ENCODE results near the gene ATE1.
"Not testable (repeated sequence)": the region's sequence is repeated elsewhere in the genome, so short reads cannot be mapped to it uniquely, and the experiment has no call there.

The ATE1 gene

DNA sequence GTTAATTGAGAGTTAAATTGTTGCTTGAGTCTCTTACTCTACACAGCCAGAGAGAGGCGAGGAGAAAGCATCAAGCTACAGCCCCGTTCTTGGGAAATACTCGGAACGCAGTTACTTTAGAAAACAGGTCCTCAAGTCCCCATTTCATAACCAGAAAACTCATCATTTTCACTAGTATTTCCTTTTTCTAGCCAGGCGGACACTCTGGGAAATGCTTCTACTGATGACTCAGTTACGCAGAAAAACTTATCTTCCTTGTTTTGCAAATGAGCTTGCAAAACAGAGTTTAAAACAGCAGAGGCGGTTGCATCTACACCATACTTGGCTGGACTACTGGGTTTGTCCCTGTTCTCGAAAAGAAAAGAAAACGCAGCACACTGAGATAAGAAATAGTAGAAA is 218.2 kb downstream of the ATE1 start:
- Histone ChIP-seq H3K9ac (ENCODE audit: low read depth, low read length) (no peak overlapping the region), H3K36me3 (ENCODE audit: insufficient read depth, low read length) (no peaks in the 10 kb centered on the region), H3K27ac (ENCODE audit: low read depth, low read length) (0 out of 2 replicates have a peak overlapping the region, but pooled peaks have one; percentile 42), H3K27me3 (ENCODE audit: insufficient read depth, low read length) (no peaks in the 10 kb centered on the region), H3K9me3 (ENCODE audit: insufficient read depth, low read depth, low read length) (peaks cover 4% of the 10 kb centered on the region; the same call in 1 of the 2 replicates), H3K4me1 (ENCODE audit: insufficient read depth, low read length) (peaks cover 29% of the 10 kb centered on the region), H3K4me3 (ENCODE audit: low read length) (no peak overlapping the region)
- 30% methylated on average over 9 of the region's 9 CpGs for WGBS

DNA sequence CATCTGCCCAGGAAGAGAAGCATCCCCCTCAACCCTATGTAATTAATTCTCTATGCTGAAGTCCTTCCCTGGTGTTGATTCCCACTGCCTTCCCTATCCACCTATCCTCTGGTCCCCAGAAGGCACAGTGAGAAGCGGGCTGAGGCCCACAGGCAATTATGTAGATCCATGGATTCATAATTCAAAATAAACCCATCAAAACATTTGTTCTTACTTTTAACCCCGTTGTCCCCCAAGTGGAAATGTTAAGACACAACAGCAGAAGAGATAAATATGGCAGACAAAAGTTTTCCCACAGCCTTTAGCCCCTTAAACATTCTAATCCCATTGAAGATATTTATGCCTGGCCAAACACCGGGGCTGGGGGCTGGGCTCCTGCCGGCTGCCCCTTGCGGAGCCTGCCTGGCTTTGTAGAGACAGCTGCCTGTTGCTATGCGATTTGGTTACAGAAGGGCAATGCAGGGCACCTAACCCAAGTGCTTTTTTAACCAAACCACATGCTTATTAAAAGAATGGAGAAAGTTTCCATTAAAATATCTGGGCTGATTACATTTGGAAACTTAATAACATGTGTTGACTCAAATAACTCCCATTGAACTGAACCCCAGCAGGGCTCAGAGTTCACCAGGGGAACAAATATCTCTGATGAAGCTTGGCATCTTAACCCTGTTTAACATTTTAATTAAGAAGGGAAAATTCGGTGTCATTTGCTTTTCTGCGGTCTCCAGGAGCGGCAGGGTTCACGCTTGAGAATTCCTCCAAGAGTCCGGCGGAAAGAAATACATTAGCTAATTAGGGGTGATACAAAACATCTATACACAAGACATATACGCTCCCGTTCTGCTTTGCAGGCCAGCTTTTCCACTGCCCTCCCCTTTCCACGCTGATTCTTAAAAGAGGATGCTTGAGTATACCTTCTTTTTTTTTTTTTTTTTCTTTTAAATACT is 218.8 kb downstream of the ATE1 start:
- Histone ChIP-seq H3K4me1 (ENCODE audit: insufficient read depth, low read length) (peaks cover 29% of the 10 kb centered on the region), H3K36me3 (ENCODE audit: insufficient read depth, low read length) (no peaks in the 10 kb centered on the region), H3K9me3 (ENCODE audit: insufficient read depth, low read depth, low read length) (peaks cover 1% of the 10 kb centered on the region; the same call in 1 of the 2 replicates), H3K4me3 (ENCODE audit: low read length) (no peak overlapping the region), H3K27me3 (ENCODE audit: insufficient read depth, low read length) (no peaks in the 10 kb centered on the region), H3K9ac (ENCODE audit: low read depth, low read length) (no peak overlapping the region), H3K27ac (ENCODE audit: low read depth, low read length) (no peak overlapping the region; the same call in 1 of the 2 replicates)
- WGBS: 40% methylated on average over 14 of the region's 15 CpGs

DNA sequence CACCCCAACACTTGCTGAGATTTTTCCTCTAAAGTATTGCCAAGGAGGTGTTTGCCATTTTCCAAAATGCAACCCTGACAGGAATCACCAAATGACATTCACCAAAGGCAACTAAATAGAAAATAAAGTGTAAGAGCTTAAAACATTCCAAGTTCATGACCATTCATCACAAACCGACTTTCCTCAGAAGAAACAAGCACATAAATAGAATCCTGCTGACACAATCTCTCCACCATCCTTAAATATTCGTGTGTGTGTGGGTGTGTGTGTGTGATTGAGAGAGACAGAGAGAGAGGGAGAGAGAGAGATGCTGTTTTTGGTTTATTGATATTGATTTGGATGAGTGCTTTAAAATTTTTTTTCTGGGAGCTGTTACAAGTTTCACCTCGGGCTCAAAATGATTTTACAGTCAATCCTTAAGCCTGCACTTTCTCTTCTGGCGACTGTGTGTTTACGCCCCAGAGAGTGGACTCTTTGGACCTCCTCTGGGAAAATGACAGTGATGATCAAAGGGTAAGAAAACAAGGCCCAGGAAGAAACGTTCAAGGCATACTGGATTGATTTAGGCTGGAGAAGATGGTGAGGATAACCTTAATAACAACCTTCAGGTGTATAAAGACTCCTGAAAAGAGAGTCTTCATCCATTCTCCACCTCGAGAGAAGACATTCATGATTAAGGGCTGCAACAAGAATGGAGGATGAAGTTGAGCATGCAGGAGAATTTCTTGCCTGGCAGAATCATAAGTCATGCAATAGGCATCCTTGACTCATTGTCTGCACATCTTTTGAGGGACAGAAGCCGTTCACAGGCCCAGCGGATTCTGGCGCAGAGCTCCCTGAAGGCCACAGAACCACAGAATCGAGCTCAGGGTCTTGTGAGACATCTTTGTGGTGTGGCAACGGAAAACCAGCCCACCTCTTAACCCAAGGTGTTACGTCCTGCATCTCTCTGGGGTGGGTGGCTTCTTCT is 225.2 kb downstream of the ATE1 start:
- no peak overlapping the region for H3K4me3 ChIP-seq (ENCODE audit: low read length)
- H3K9me3 ChIP-seq (ENCODE audit: insufficient read depth, low read depth, low read length): no peaks in the 10 kb centered on the region
- H3K9ac ChIP-seq (ENCODE audit: low read depth, low read length): no peak overlapping the region
- WGBS: 83% methylated on average over 13 of the region's 13 CpGs
- no peak overlapping the region for H3K27ac ChIP-seq (ENCODE audit: low read depth, low read length)
- H3K4me1 ChIP-seq (ENCODE audit: insufficient read depth, low read length): no peaks in the 10 kb centered on the region
- H3K27me3 ChIP-seq (ENCODE audit: insufficient read depth, low read length): no peaks in the 10 kb centered on the region
- no peaks in the 10 kb centered on the region for H3K36me3 ChIP-seq (ENCODE audit: insufficient read depth, low read length)

DNA sequence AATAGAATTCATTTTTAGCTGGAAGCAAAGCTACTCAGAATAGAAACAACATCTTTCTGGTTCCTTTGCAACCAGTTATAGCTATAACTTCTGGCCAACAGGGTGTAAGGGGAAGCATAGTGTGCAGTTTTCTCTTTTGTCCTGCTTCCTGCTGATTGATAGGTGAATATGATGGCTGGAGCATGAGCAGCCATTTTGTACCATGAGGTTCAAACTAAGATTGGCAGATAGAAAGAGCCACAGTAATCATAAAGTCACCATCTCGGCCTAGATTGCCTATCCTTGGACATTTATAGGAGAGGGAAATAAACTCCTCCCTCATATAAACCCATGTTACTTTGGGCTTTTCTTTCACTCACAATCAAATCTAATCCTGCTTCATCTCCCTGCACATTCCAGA is 227.4 kb downstream of the ATE1 start:
- Histone ChIP-seq H3K4me3 (ENCODE audit: low read length) (no peak overlapping the region), H3K4me1 (ENCODE audit: insufficient read depth, low read length) (no peaks in the 10 kb centered on the region), H3K9me3 (ENCODE audit: insufficient read depth, low read depth, low read length) (no peaks in the 10 kb centered on the region), H3K27me3 (ENCODE audit: insufficient read depth, low read length) (no peaks in the 10 kb centered on the region), H3K36me3 (ENCODE audit: insufficient read depth, low read length) (no peaks in the 10 kb centered on the region), H3K27ac (ENCODE audit: low read depth, low read length) (no peak overlapping the region), H3K9ac (ENCODE audit: low read depth, low read length) (no peak overlapping the region)
- WGBS: 92% methylated on average over 1 of the region's 1 CpG

DNA sequence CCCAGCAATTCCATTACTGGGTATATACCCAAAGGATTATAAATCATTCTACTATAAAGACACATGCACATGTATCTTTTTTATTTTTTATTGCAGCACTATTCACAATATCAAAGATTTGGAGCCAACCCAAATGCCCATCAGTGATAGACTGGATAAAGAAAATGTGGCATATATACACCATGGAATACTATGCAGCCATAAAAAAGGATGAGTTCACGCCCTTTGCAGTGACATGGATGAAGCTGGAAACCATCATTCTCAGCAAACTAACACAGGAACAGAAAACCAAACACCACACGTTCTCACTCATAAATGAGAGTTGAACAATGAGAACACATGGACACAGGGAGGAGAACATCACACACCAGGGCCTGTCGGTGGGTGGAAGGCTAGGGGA is 228.1 kb downstream of the ATE1 start:
- H3K4me3 ChIP-seq (ENCODE audit: low read length); H3K36me3 ChIP-seq (ENCODE audit: insufficient read depth, low read length); H3K4me1 ChIP-seq (ENCODE audit: insufficient read depth, low read length); H3K9ac ChIP-seq (ENCODE audit: low read depth, low read length); H3K9me3 ChIP-seq (ENCODE audit: insufficient read depth, low read depth, low read length); H3K27ac ChIP-seq (ENCODE audit: low read depth, low read length); H3K27me3 ChIP-seq (ENCODE audit: insufficient read depth, low read length): not testable (repeated sequence)
- 100% methylated on average over 2 of the region's 3 CpGs for WGBS

DNA sequence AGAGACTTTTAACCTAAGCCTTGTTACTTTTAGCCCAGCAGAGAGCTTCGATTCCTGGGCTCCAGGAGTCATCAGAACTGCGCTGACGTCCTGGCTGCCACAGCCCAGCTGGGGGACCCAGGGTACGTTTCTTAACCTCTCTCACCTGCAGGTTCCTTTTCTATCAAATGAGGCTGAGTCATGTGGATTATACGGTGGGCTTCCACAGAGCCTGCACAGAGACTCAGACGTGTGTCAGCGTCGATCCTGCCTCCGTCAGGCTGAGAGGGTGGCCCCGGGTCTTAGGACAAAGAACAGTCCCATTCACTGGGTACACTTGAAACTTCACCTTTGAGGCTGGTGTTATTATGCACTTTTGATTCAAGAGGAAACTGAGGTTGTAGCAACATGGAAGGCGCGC is 228.9 kb downstream of the ATE1 start:
- Histone ChIP-seq H3K36me3 (ENCODE audit: insufficient read depth, low read length) (no peaks in the 10 kb centered on the region), H3K4me1 (ENCODE audit: insufficient read depth, low read length) (no peaks in the 10 kb centered on the region), H3K9ac (ENCODE audit: low read depth, low read length) (no peak overlapping the region), H3K9me3 (ENCODE audit: insufficient read depth, low read depth, low read length) (no peaks in the 10 kb centered on the region), H3K4me3 (ENCODE audit: low read length) (no peak overlapping the region), H3K27ac (ENCODE audit: low read depth, low read length) (no peak overlapping the region), H3K27me3 (ENCODE audit: insufficient read depth, low read length) (no peaks in the 10 kb centered on the region)
- WGBS: 86% methylated on average over 12 of the region's 12 CpGs

DNA sequence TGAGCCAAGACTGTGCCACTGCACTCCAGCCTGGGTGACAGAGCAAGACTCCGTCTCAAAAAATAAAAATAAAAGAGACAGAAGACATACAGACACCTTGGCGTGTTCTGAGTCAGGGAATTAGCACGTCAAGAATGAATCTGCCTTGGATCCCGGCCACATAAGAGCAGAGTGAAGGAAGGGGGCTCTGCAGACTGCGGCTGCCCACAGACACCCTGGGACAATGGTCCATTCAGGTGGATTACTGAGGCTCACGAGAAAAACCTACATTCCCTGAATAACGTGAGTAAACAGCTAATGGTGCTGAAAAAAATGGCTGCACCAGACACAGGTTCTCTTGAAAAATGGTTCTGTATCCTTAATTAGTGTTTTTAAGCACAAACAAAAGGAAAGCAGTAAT is 229.5 kb downstream of the ATE1 start:
- no peaks in the 10 kb centered on the region for H3K4me1 ChIP-seq (ENCODE audit: insufficient read depth, low read length)
- H3K4me3 ChIP-seq (ENCODE audit: low read length): no peak overlapping the region
- WGBS: 89% methylated on average over 7 of the region's 7 CpGs
- H3K36me3 ChIP-seq (ENCODE audit: insufficient read depth, low read length): no peaks in the 10 kb centered on the region
- no peak overlapping the region for H3K9ac ChIP-seq (ENCODE audit: low read depth, low read length)
- no peaks in the 10 kb centered on the region for H3K9me3 ChIP-seq (ENCODE audit: insufficient read depth, low read depth, low read length)
- no peak overlapping the region for H3K27ac ChIP-seq (ENCODE audit: low read depth, low read length)
- no peaks in the 10 kb centered on the region for H3K27me3 ChIP-seq (ENCODE audit: insufficient read depth, low read length)

DNA sequence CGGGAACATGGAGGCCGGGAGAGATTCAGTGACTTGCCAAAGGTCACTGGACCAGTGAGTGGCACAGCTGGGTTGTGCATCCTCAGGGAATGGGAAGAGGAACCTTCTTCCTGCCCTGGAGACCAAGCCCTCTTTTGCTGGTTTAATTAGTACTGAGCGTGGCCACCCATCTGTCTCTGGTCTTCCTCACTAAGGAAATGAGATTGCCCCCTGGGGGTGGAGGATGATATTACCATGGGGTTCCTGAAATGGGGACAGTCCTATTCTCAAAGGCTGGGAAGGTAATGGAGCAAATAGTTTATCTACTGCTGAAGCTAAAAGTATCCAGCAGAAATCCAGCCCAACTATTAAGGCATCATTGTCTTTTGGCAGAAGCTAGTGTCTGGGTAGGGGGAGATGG is 231.0 kb downstream of the ATE1 start:
- H3K36me3 ChIP-seq (ENCODE audit: insufficient read depth, low read length): no peaks in the 10 kb centered on the region
- no peak overlapping the region for H3K27ac ChIP-seq (ENCODE audit: low read depth, low read length)
- H3K9me3 ChIP-seq (ENCODE audit: insufficient read depth, low read depth, low read length): no peaks in the 10 kb centered on the region
- no peak overlapping the region for H3K9ac ChIP-seq (ENCODE audit: low read depth, low read length)
- no peaks in the 10 kb centered on the region for H3K4me1 ChIP-seq (ENCODE audit: insufficient read depth, low read length)
- 91% methylated on average over 3 of the region's 3 CpGs for WGBS
- no peaks in the 10 kb centered on the region for H3K27me3 ChIP-seq (ENCODE audit: insufficient read depth, low read length)
- H3K4me3 ChIP-seq (ENCODE audit: low read length): no peak overlapping the region

DNA sequence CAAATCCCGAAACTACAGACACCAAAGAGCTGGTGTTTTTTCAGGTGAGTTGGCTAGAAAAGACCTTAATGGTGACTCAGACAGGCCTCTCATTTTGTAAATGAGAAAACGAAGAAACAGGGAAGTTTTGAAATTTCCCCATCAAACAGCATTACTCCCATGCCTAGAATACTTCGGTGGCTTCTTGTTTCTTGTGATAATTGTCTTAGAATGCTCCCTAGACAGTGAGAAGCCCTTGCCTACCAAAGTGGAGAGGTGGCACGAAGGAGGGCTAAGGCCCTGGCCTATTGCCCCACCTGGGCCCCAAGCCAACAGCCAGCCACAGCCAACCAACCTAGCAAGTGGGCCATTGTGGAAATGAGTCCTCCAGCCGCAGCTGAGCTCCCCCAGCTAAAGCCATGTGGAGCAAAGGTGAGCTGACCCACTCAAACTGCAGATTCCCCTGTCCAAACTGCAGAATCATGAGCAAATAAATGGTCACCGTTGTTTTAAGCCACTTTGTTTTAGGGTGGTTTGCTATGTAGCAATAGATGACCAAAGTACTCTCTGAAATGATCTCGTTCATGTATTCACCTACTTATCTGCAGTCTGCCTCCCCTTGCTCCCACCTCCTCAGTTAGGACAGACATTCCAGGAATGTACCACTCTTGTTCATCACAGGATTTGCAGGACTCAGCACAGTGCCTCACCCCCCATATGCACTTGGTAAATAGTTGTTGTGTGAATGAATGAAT is 231.9 kb downstream of the ATE1 start:
- no peaks in the 10 kb centered on the region for H3K9me3 ChIP-seq (ENCODE audit: insufficient read depth, low read depth, low read length)
- H3K27me3 ChIP-seq (ENCODE audit: insufficient read depth, low read length): no peaks in the 10 kb centered on the region
- H3K36me3 ChIP-seq (ENCODE audit: insufficient read depth, low read length): no peaks in the 10 kb centered on the region
- no peak overlapping the region for H3K27ac ChIP-seq (ENCODE audit: low read depth, low read length)
- peaks cover under 1% of the 10 kb centered on the region; the same call in 1 of the 2 replicates for H3K4me1 ChIP-seq (ENCODE audit: insufficient read depth, low read length)
- no peak overlapping the region for H3K4me3 ChIP-seq (ENCODE audit: low read length)
- WGBS: 89% methylated on average over 6 of the region's 7 CpGs
- H3K9ac ChIP-seq (ENCODE audit: low read depth, low read length): no peak overlapping the region

DNA sequence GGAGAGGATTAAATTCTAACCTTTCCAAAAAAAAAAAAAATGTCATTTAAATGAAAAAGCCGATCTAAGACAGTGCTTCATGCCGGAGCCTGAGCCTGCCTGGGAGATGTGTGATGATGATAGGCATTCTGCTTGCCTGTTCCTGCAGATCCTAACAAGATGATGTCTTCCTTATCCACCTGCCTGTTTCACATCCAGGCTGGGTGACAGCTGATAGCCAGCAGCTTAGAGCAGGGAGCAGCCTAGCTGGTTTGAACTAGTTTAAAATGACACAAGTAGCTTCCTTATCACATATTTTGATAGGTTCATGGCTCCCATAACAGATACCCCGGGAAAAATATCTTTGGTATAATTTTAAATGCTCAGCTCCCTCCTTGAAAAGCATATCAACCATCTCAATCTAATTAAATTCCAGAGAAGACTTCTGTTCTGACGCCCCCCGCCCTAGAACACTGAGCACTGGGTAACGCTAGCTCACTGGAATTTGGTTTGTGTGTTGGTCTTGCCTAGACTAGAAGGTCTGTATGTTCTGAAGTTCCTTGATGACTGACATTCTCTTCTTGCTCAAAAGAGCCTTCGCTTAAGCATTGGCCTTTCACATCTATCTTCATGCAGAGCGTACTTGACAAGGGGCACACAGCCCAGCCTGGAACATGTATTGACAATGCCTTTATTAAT is 232.7 kb downstream of the ATE1 start:
- Histone ChIP-seq H3K27me3 (ENCODE audit: insufficient read depth, low read length) (no peaks in the 10 kb centered on the region), H3K4me3 (ENCODE audit: low read length) (no peak overlapping the region), H3K9me3 (ENCODE audit: insufficient read depth, low read depth, low read length) (no peaks in the 10 kb centered on the region), H3K4me1 (ENCODE audit: insufficient read depth, low read length) (peaks cover 5% of the 10 kb centered on the region; the same call in 1 of the 2 replicates), H3K36me3 (ENCODE audit: insufficient read depth, low read length) (no peaks in the 10 kb centered on the region), H3K27ac (ENCODE audit: low read depth, low read length) (no peak overlapping the region), H3K9ac (ENCODE audit: low read depth, low read length) (no peak overlapping the region)
- WGBS: 92% methylated on average over 8 of the region's 8 CpGs

Data from HUES64 (cell line).